ENCODE results near the gene CRPPA.

- TF ChIP-seq, protein P1, sequence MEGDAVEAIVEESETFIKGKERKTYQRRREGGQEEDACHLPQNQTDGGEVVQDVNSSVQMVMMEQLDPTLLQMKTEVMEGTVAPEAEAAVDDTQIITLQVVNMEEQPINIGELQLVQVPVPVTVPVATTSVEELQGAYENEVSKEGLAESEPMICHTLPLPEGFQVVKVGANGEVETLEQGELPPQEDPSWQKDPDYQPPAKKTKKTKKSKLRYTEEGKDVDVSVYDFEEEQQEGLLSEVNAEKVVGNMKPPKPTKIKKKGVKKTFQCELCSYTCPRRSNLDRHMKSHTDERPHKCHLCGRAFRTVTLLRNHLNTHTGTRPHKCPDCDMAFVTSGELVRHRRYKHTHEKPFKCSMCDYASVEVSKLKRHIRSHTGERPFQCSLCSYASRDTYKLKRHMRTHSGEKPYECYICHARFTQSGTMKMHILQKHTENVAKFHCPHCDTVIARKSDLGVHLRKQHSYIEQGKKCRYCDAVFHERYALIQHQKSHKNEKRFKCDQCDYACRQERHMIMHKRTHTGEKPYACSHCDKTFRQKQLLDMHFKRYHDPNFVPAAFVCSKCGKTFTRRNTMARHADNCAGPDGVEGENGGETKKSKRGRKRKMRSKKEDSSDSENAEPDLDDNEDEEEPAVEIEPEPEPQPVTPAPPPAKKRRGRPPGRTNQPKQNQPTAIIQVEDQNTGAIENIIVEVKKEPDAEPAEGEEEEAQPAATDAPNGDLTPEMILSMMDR (IDR thresholded peaks at IDR 0.05), result no peak
- no peak for TF ChIP-seq POLR2A (IDR thresholded peaks at IDR 0.05)
Observed at GRCh38 chr7:16438988-16439387, 17.6 kb upstream of the CRPPA start.
